Measurements from ENCODE around the gene LINC01488.

GRCh38 chr11:69510471-69511357 lies 29.3 kb downstream of the LINC01488 start:
- no peak for TF ChIP-seq PATZ1 (CRISPR knock-in tag; IDR thresholded peaks at IDR 0.05; ENCODE audit: borderline replicate concordance)
- TF ChIP-seq ZFP3 (CRISPR knock-in tag; IDR thresholded peaks at IDR 0.05), result no peak
